Caco-2 (cell line): ENCODE measurements around the gene APLNR. TPM values are rescaled to one million over a fixed set of nuclear protein-coding genes. Genes with fewer than 3 reads are reported as not detected.

ENCODE experiments used
- BruUV-seq: library from RNA; stranded (reverse); fragments of 400-500 nt; replicated peaks from 2 replicates; lab custom pipeline; 2021; lab: Mats Ljungman, UMichigan
- CTCF ChIA-PET: fragments of 300-600 bp; sonication (Branson Sonifier 250); formaldehyde crosslinking; loops from one replicate; lab custom pipeline; 2022; ENCODE audit warnings: antibody characterized with exemption; lab: Charles Lee
- POLR2A ChIA-PET: fragments of 300-600 bp; sonication (Branson Sonifier 250); formaldehyde crosslinking; loops from one replicate; lab custom pipeline; 2022; ENCODE audit warnings: antibody characterized with exemption; lab: Charles Lee
- DNase-seq, 2 experiments: peaks; one replicate each; pipeline versions ENCODE4 v3.0.0 to v3.0.0-alpha.2; 2020 to 2022
- H3K27me3 ChIP-seq: replicated peaks from 2 replicates; pipeline ENCODE4 v1.6.0; 2011; ENCODE audit warnings: low read length; ENCODE audit not compliant: control insufficient read depth, insufficient read depth
- H3K36me3 ChIP-seq: 2 replicates; pipeline ENCODE4 v1.5.1; 2011; ENCODE audit warnings: low read length; ENCODE audit not compliant: control insufficient read depth, insufficient read depth
- H3K4me1 ChIP-seq: fragments of 250-450 bp; sonication (Bioruptor Pico); 2 replicates; pipeline ENCODE4 v1.5.1; 2020; ENCODE audit warnings: mild to moderate bottlenecking
- H3K4me3 ChIP-seq: 2 replicates; pipeline ENCODE4 v1.5.1; 2011; ENCODE audit warnings: low read depth, mild to moderate bottlenecking, control low read depth, low read length
- H3K9me3 ChIP-seq: fragments of 250-450 bp; sonication (Bioruptor Pico); 2 replicates; pipeline ENCODE4 v1.5.1; 2020; ENCODE audit warnings: mild to moderate bottlenecking, moderate library complexity
- H3K27ac Mint-ChIP-seq: one replicate; pipeline ENCODE4 v1.8.0; 2022; ENCODE audit warnings: mixed read lengths; ENCODE audit not compliant: unreplicated experiment
- H3K27me3 Mint-ChIP-seq: one replicate; pipeline ENCODE4 v1.8.0; 2022; ENCODE audit warnings: mixed read lengths; ENCODE audit not compliant: insufficient read depth, unreplicated experiment
- H3K36me3 Mint-ChIP-seq: one replicate; pipeline ENCODE4 v1.8.0; 2022; ENCODE audit warnings: mild to moderate bottlenecking, mixed read lengths; ENCODE audit not compliant: insufficient read depth, unreplicated experiment
- H3K4me1 Mint-ChIP-seq: one replicate; pipeline ENCODE4 v1.8.0; 2022; ENCODE audit warnings: low read depth, mixed read lengths; ENCODE audit not compliant: unreplicated experiment
- H3K4me3 Mint-ChIP-seq: one replicate; pipeline ENCODE4 v1.8.0; 2022; ENCODE audit warnings: mild to moderate bottlenecking, moderate library complexity, mixed read lengths; ENCODE audit not compliant: unreplicated experiment
- H3K9me3 Mint-ChIP-seq: one replicate; pipeline ENCODE4 v1.8.0; 2022; ENCODE audit warnings: mixed read lengths; ENCODE audit not compliant: unreplicated experiment
- intact Hi-C: fragments of 100-400 bp; cut with micrococcal nuclease; formaldehyde crosslinking; loops from one replicate; pipeline ENCODE4 v1.10.0; 2022; ENCODE audit not compliant: unreplicated experiment
- total RNA-seq: library from RNA; stranded (reverse); gene quantifications from 2 replicates; pipeline ENCODE4 v1.2.3, GENCODE V29; 2022
- TF ChIP-seq, protein P1 (sequence below), 2 experiments: fragments of 200-600 bp in 1 of 2; IDR thresholded peaks; 1 replicate in 1 of 2; 2 replicates in 1 of 2; pipeline versions ENCODE4 v1.5.1 to v1.8.0; 2011 to 2022; ENCODE audit warnings: antibody characterized with exemption in 1 of 2, control low read depth in 1 of 2, inconsistent platforms in 1 of 2, low read depth in 1 of 2, low read length in 1 of 2, mild to moderate bottlenecking in 1 of 2, moderate library complexity in 1 of 2; ENCODE audit not compliant: insufficient read depth in 1 of 2, severe bottlenecking in 1 of 2, unreplicated experiment in 1 of 2

APLNR gene
- total RNA-seq, 1 experiment from 2014 or later = not detected

DNA sequence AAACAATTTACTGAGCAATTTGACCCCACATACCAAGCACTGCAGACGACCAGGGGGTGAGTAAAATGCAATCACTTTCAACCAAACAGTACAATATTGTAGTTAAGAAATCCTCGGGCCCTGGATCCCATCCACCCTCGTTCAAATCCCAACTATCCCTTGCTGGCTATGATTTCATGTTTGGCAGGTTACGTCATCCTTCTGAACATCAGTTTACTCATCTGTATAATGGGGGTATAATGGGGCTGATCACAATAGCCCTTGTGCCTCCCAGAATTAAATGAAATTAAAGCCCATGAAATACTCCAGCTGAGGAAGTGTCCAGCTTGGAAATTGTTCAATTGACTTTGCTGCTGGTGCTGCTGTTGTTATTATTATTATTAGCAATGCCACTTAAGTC is 20.6 kb downstream of the APLNR start:
- TF ChIP-seq, protein P1, sequence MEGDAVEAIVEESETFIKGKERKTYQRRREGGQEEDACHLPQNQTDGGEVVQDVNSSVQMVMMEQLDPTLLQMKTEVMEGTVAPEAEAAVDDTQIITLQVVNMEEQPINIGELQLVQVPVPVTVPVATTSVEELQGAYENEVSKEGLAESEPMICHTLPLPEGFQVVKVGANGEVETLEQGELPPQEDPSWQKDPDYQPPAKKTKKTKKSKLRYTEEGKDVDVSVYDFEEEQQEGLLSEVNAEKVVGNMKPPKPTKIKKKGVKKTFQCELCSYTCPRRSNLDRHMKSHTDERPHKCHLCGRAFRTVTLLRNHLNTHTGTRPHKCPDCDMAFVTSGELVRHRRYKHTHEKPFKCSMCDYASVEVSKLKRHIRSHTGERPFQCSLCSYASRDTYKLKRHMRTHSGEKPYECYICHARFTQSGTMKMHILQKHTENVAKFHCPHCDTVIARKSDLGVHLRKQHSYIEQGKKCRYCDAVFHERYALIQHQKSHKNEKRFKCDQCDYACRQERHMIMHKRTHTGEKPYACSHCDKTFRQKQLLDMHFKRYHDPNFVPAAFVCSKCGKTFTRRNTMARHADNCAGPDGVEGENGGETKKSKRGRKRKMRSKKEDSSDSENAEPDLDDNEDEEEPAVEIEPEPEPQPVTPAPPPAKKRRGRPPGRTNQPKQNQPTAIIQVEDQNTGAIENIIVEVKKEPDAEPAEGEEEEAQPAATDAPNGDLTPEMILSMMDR (IDR thresholded peaks at IDR 0.05; ENCODE audit: insufficient read depth in 1 of 2, low read depth in 1 of 2, low read length in 1 of 2, severe bottlenecking in 1 of 2, unreplicated experiment in 1 of 2) = no peak
- H3K36me3 Mint-ChIP-seq = no peaks in the 10 kb centered on the region
- POLR2A ChIA-PET = no interaction called here

DNA sequence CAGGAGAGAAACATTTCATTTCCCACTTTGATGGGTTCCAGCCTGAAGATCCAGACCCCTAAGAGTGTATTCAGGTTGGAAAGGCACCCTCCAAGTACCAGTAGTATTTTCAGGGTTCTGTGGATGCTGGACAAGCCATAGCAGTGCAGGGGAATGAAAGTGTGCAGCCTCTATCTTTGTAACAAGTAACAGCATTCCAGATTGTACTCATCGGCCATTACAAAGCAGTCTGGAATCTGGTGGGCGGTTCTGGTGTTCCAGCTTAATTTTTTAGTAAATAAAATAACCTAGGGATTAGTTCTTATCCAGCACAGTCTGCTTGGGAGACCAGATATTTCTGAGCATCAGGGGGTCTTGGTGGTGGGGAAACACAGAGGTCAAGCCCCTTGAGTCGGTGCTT is 22.6 kb downstream of the APLNR start:
- Mint-ChIP-seq H3K4me1 (no peaks in the 10 kb centered on the region), H3K36me3 (no peaks in the 10 kb centered on the region), H3K9me3 (no peaks in the 10 kb centered on the region), H3K27ac (no peak overlapping the region), H3K4me3 (no peak overlapping the region), H3K27me3 (peaks cover 6% of the 10 kb centered on the region)
- H3K4me1 ChIP-seq = no peaks in the 10 kb centered on the region
- BruUV-seq = no TSS peak
- no peaks in the 10 kb centered on the region for H3K27me3 ChIP-seq
- intact Hi-C loops = no loop called here
- no peaks in the 10 kb centered on the region for H3K9me3 ChIP-seq
- ChIA-PET CTCF (no interaction called here), POLR2A (no interaction called here)
- no peak for DNase-seq
- H3K4me3 ChIP-seq = no peak overlapping the region
- no peaks in the 10 kb centered on the region for H3K36me3 ChIP-seq
- TF ChIP-seq, protein P1 (IDR thresholded peaks at IDR 0.05; ENCODE audit: insufficient read depth in 1 of 2, low read depth in 1 of 2, low read length in 1 of 2, severe bottlenecking in 1 of 2, unreplicated experiment in 1 of 2) = no peak

More for the DNA sequence above, 20.6 kb downstream of the APLNR start:
- DNase-seq = no peak
- H3K27me3 Mint-ChIP-seq = peaks cover 7% of the 10 kb centered on the region
- intact Hi-C loops = no loop called here
- Histone ChIP-seq H3K4me1 (no peaks in the 10 kb centered on the region), H3K4me3 (no peak overlapping the region), H3K36me3 (no peaks in the 10 kb centered on the region), H3K27me3 (no peaks in the 10 kb centered on the region), H3K9me3 (no peaks in the 10 kb centered on the region)
- no peak overlapping the region for H3K27ac Mint-ChIP-seq
- H3K9me3 Mint-ChIP-seq = no peaks in the 10 kb centered on the region
- CTCF ChIA-PET = no interaction called here
- BruUV-seq = no TSS peak
- H3K4me3 Mint-ChIP-seq = no peak overlapping the region
- H3K4me1 Mint-ChIP-seq = no peaks in the 10 kb centered on the region

DNA sequence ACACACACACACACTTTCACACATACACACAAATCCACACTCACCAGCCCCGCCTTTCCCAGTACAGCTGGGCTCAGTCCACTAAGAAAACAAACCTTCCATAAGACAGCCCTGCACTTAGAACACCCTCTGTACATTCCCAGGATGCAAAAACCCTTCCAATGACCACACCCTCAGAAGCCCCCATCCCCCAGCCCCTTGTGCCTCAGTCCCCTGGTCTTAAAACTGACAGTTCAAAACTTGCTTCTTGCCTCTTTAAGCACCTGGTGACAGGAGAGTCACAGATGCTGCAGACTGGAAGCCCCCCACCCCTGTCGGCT is 23.0 kb downstream of the APLNR start:
- H3K27me3 Mint-ChIP-seq = peaks cover 5% of the 10 kb centered on the region
- Histone ChIP-seq H3K36me3 (no peaks in the 10 kb centered on the region), H3K4me3 (no peak overlapping the region), H3K9me3 (no peaks in the 10 kb centered on the region), H3K4me1 (no peaks in the 10 kb centered on the region), H3K27me3 (no peaks in the 10 kb centered on the region)
- H3K27ac Mint-ChIP-seq = no peak overlapping the region
- no peaks in the 10 kb centered on the region for H3K9me3 Mint-ChIP-seq
- no peaks in the 10 kb centered on the region for H3K4me1 Mint-ChIP-seq
- TF ChIP-seq, protein P1 (IDR thresholded peaks at IDR 0.05; ENCODE audit: insufficient read depth in 1 of 2, low read depth in 1 of 2, low read length in 1 of 2, severe bottlenecking in 1 of 2, unreplicated experiment in 1 of 2) = no peak
- ChIA-PET POLR2A (no interaction called here), CTCF (no interaction called here)
- no TSS peak for BruUV-seq
- no peak overlapping the region for H3K4me3 Mint-ChIP-seq
- no peaks in the 10 kb centered on the region for H3K36me3 Mint-ChIP-seq
- intact Hi-C loops = no loop called here
- no peak for DNase-seq
